GM12872 (cell line): Measurements from ENCODE around the gene DCUN1D3.

Experiments
- TF ChIP-seq, protein P1 (sequence below): IDR thresholded peaks from 3 replicates; pipeline ENCODE4 v1.5.1; 2011; ENCODE audit warnings: low read depth, mild to moderate bottlenecking, low read length, moderate library complexity; ENCODE audit not compliant: insufficient read depth

DCUN1D3 gene

DNA sequence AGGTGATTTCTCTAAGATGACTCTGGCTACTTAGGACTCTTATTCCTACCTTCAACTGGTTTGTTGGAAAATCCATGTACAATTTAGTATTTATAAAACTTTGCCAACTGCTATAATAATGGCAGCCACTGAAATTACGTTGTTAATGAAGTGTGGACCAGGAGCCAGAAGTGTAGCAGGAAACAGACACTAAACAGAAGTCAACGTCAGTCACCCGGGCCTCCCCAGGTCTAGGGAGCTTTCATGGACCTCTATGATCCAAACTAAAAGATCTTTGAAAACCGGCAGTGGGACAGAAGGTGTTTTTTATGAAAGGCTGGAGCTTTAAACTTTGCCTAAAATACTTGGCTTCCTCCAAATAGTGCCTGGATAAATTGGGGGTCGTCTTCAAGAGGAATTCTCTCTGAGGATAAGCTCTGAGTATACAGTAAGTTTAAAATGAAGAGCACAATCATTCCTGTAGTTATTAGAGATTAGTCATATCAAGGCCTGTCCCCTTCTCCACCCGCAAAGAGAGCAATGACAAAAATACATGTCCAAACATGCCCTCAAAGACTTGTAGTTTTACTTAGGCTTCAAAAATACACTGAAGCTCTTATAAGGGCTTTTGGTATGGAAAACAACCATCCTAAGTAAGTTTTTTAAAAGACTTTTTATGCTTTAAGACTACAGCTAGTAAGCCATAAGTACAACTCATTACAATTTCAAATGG lies 34.6 kb downstream of the DCUN1D3 start:
- TF ChIP-seq, protein P1, sequence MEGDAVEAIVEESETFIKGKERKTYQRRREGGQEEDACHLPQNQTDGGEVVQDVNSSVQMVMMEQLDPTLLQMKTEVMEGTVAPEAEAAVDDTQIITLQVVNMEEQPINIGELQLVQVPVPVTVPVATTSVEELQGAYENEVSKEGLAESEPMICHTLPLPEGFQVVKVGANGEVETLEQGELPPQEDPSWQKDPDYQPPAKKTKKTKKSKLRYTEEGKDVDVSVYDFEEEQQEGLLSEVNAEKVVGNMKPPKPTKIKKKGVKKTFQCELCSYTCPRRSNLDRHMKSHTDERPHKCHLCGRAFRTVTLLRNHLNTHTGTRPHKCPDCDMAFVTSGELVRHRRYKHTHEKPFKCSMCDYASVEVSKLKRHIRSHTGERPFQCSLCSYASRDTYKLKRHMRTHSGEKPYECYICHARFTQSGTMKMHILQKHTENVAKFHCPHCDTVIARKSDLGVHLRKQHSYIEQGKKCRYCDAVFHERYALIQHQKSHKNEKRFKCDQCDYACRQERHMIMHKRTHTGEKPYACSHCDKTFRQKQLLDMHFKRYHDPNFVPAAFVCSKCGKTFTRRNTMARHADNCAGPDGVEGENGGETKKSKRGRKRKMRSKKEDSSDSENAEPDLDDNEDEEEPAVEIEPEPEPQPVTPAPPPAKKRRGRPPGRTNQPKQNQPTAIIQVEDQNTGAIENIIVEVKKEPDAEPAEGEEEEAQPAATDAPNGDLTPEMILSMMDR, result no peak

DNA sequence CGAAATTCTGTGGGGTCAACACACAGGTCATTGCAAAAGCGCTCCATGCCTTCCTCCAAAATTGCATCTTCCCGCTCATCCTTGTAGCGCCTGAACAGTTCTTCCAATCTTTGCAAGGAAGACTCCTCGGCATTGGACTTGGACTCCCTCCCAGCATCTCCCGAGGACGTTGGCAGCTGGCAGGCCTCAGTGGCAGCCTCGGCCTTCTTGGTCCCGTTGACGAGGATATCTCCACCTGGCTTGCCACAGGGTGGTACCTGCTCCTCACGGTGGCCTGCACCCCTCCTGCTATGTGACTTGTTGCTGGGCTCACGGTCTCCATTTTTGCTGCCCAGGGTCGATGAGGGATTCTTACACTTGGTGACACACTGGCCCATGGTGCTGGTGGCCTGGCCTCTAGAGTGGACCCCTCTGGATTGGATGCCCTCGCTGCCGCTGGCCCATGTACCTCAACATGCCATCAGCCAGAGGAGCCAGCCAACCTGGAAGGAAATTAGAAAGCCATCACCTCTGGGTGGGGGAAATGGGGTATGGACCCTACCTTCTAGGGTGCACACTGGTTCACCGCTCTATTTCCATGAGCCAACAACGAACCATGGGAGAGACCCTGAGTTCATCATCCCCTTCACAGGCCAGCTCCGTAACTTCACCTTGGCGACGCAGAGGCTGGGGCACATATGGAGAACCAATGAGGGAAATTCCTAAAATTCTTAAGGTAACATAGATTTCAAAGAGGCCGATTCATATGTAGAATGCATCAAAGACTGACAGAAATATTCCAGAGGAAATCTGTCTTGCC lies 37.8 kb downstream of the DCUN1D3 start:
- TF ChIP-seq, protein P1, result no peak

DNA sequence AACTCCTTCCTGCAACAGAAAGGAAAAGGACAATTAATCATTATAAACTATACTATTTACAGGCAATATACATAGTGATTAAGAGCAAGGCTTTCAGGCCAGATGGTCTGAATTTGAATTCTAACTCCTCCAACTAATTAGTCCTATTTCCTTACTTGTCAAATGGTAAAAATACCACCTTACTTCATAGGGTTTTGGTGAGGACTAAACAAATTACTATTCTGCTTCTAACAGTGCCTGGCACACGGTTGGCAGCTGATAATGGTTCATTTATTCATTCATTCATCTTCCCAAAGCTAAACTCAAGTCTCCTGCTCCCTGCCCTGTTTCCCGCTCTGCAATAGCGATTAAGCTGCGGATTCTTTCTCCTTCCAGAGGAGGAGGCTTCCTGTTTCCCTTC lies 39.8 kb downstream of the DCUN1D3 start:
- TF ChIP-seq, protein P1, result no peak

DNA sequence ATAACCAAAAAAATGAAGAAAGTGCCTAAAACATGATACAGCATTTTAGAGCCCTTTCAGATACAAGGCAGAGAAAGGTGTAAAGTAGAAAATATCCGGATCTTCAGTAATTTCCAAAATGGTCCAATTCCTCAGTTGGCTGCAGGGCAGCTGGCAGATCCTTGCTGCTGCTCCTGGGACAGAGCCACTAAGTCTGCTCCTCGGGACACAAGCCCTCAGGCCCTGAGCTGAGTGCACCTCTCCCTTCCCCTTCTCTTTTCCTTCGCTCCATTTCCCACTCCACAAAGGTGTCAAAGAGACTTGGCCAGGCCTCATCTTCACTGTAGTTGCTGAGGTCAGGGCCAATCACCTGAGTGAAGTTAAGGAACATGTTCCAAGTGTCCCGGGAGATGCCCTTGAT lies 40.5 kb downstream of the DCUN1D3 start:
- TF ChIP-seq, protein P1, result no peak

DNA sequence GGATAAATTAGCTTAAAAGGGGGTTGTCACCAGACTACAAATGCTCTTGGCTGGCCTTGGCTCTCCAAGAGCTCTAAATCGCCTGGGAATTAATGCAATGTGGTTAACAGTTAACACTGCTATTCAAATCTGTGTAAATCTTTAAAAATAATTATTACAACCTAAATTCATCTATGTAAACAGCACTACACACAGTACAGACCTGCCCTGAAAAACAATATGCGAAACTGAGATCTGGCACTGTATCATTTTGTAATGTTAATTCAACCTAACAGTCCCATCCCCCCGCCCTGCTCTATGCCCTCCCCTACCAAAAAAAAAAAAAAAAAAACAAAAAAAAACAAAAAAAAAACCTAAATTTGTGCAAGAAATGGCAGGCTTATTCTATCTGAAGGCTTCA lies 40.9 kb downstream of the DCUN1D3 start:
- TF ChIP-seq, protein P1, result no peak

DNA sequence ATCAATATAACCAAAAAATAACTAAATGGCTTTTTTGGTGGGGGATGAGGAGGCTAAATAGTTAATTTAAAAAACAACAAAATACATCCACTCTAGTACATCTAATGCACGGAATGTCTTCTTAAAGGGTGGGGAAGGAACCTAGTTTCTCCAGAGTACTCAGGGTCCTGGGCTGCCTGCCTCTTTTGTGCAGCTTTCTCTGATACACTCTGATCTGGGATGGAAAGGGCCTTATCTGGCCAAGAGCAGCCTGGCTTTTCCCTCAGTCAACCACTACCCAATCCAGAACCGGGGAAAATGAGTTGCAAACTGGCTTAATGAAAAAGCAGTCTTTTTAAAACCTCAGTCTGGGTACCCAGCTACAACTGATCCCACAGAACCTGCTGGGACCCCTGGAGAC lies 42.9 kb downstream of the DCUN1D3 start:
- TF ChIP-seq, protein P1, result no peak

DNA sequence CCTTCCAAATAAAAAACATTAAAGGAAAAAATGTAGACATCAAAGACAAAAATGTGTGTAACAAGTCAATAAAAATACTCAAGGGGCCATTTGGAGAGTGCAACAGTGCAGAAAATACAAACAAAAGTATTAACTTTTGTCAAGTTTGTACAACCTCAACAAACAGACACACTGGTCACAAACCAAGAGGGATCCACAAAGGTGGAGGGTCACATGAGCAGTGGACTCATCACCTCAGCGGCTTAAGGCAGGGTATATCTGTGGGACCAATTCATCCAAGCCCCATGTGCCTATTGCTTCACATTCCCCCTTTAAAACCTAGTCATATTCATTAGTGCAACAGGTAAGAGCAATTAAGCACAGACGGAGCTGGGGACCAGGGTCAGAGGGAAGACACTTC lies 45.2 kb downstream of the DCUN1D3 start:
- TF ChIP-seq, protein P1, result no peak
